CD4-positive, alpha-beta T cell treated with Interferon gamma for 1 hour (primary cell): ENCODE data around the gene DISC1.
"Not testable (repeated sequence)": the region's sequence is repeated elsewhere in the genome, so short reads cannot be mapped to it uniquely, and the experiment has no call there.

Source experiments
- DNase-seq: peaks from one replicate; pipeline ENCODE4 v3.0.0-alpha.2; 2020

DISC1 gene

GRCh38 chr1:231865331-231865730 lies 238.7 kb downstream of the DISC1 start:
- no peak for DNase-seq

GRCh38 chr1:231866392-231867331 lies 240.1 kb downstream of the DISC1 start:
- peak; percentile 18 for DNase-seq

GRCh38 chr1:231867607-231868006 lies 241.0 kb downstream of the DISC1 start:
- no peak for DNase-seq

- DNase-seq, result peak; percentile 13
Observed at GRCh38 chr1:231869364-231869763, 242.8 kb downstream of the DISC1 start.

GRCh38 chr1:231871471-231871870 lies 244.9 kb downstream of the DISC1 start:
- DNase-seq, result no peak

GRCh38 chr1:231871878-231872277 lies 245.3 kb downstream of the DISC1 start:
- DNase-seq, result no peak

- no peak for DNase-seq
Observed at GRCh38 chr1:231872461-231872910, 245.9 kb downstream of the DISC1 start.

- no peak for DNase-seq
Observed at GRCh38 chr1:231878737-231879136, 252.1 kb downstream of the DISC1 start.

GRCh38 chr1:231879296-231879695 lies 252.7 kb downstream of the DISC1 start:
- DNase-seq, result no peak

GRCh38 chr1:231882333-231882732 lies 255.7 kb downstream of the DISC1 start:
- DNase-seq, result no peak

GRCh38 chr1:231882790-231883189 lies 256.2 kb downstream of the DISC1 start:
- no peak for DNase-seq

- no peak for DNase-seq
Observed at GRCh38 chr1:231883382-231883781, 256.8 kb downstream of the DISC1 start.

- no peak for DNase-seq
Observed at GRCh38 chr1:231885209-231885854, 258.7 kb downstream of the DISC1 start.

GRCh38 chr1:231887166-231887565 lies 260.6 kb downstream of the DISC1 start:
- DNase-seq, result no peak

GRCh38 chr1:231887866-231888265 lies 261.3 kb downstream of the DISC1 start:
- no peak for DNase-seq

GRCh38 chr1:231890791-231891190 lies 264.2 kb downstream of the DISC1 start:
- DNase-seq, result no peak

- no peak for DNase-seq
Observed at GRCh38 chr1:231893400-231894102, 267.0 kb downstream of the DISC1 start.

GRCh38 chr1:231896806-231897205 lies 270.2 kb downstream of the DISC1 start:
- DNase-seq, result no peak

GRCh38 chr1:231899046-231899445 lies 272.5 kb downstream of the DISC1 start:
- DNase-seq, result no peak

GRCh38 chr1:231899713-231900435 lies 273.3 kb downstream of the DISC1 start:
- no peak for DNase-seq

- DNase-seq, result no peak
Observed at GRCh38 chr1:231903586-231904081, 277.0 kb downstream of the DISC1 start.

GRCh38 chr1:231907310-231907709 lies 280.7 kb downstream of the DISC1 start:
- DNase-seq, result not testable (repeated sequence)

- no peak for DNase-seq
Observed at GRCh38 chr1:231913493-231913892, 286.9 kb downstream of the DISC1 start.
